ENCODE data around the gene CTAGE8.
"Not testable (repeated sequence)": the region's sequence is repeated elsewhere in the genome, so short reads cannot be mapped to it uniquely, and the experiment has no call there.

The CTAGE8 gene

DNA sequence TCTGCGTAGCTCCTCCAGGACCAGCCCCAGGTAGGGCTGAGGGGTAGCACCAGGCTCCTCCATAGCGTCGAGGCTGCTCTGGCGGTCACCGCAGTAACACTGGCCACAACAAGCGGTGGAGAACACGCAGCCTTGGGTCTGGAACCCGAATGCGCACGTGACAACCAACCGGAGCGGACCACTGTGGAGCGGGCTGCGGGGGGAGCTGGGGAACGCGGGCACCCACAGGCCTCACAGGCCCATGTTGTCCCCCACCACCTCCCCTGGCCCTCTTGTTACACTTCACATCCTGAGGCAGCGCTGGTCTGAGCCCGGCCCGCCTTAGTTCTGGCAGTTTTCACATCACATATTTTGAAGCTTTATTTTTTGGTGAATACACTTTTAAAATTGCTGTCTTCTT lies at the start of gene CTAGE8:
TSS of gene CTAGE8 (minus strand) at position 101 of the 400 bp plus-strand sequence. CDS start at position 63, 38 bp downstream.
- DNase-seq: not testable (repeated sequence)

GRCh38 chr7:144317537-144317936 lies 48.4 kb upstream of the CTAGE8 start:
- not testable (repeated sequence) for DNase-seq

GRCh38 chr7:144311872-144312469 lies 42.9 kb upstream of the CTAGE8 start, which contains the start of gene OR2A1:
TSS of gene OR2A1 (plus strand) at chr7:144312419. CDS start at chr7:144318125, 5,706 bp downstream.
- not testable (repeated sequence) for DNase-seq

- DNase-seq: not testable (repeated sequence)
Observed at GRCh38 chr7:144311218-144311617, 42.1 kb upstream of the CTAGE8 start.

DNA sequence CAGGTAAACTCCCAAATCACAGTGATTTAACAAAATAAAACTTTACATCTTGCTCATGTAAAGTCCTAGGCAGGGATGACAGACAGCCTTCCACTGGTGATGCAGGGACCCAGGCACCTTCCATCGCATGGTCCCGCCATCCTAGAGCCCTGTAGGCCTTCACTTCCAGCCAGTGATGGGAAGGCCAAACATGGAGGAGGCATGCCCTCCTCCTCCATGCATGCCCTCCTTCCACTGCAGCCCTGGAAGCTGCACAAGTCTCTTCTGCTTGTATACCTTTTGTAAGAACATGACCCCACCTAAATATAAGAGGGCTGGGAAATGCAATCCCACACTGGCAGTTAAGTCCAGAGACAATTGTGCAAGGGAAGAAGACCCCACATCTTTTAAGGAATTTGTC lies 40.6 kb upstream of the CTAGE8 start:
- not testable (repeated sequence) for DNase-seq

GRCh38 chr7:144305156-144305555 lies 36.1 kb upstream of the CTAGE8 start:
- DNase-seq: not testable (repeated sequence)

GRCh38 chr7:144303607-144304006 lies 34.5 kb upstream of the CTAGE8 start:
- not testable (repeated sequence) for DNase-seq

DNA sequence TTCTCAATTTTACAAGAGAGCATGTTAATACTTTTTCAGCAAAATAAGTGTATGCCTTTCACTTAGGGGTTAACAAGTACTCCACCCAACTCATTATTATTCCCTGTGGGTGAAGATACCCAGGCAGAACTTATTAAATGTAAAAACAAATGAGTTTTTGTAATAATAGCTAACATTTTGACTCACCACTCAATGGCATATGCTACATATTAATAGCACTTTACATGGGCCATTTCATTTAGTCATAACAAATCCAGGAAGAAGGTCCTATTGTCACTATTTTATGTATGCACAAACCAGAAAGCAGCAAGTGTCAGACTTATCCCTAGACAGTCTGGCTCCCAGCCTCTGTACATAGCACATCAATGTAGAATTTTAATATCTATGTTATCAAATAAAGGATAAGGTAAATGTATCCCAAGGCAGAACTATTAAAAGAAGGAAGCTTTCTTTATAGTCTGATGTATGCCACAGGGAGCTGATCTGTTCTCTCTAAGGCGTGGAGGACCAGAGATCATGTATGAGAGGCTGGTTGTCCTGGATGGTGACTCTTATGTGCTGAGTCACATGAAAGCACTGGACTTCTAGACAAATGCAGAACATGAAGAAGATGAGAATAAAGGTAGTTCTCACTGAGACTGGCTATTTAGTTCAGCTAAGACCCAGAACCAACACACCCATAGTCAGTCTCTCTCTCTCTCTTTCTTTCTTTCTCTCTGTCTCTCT lies 33.7 kb upstream of the CTAGE8 start:
- DNase-seq: not testable (repeated sequence)

DNA sequence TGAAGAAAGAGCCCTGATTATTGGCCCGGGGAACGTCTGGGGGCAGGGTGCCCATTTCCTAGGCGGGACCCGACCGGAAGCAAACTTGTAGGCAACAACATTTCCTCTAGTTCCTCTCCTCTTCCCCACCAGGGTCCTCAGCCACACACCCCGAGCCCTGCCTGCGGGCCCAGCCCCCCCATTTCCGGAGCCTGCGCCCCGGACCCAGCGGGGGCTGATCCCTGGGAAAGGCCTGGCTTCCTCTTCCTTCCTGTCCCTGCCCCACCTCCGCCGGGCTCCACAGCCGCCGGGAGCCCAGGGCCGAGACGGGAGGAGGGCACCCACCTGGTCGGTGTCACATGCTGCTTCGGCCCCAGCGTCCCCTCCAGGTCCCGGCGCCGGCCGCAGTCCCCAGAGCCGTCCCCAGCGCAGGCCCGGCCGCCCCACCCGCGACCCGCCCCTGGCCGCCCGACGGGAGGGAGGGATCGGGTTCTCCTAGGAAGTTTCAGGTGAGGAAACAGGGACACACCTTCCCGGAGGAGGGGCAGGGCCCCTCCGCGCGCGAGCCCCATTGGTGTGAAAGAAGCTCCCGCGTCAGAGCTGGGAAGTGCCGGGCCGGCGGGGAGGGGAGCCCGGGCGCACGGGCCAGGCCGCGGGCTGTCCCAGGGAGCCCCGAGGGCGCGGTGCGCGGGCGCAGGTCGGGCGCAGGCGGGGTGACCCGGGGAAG lies 24.9 kb upstream of the CTAGE8 start:
- DNase-seq: not testable (repeated sequence)

- DNase-seq: not testable (repeated sequence)
Observed at GRCh38 chr7:144292384-144293161, 23.5 kb upstream of the CTAGE8 start.

DNA sequence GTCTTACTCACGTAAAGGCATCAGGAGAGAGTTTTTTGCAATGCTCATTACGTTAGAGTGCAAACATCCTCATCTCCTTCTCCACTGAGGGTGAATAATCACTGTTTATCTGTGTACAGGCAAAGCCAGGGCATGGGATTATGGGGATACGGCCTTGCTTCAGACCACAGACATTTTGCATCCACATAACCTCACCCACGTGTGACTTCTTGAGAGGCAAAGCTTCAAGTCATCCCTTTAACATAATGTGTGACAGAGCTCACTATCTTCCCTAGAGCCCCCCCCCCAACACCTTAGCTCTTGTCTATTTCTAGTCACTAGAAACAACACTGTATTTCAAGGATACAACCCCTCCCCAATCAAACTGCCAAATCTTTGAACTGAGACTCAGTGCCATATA lies 22.5 kb upstream of the CTAGE8 start:
- not testable (repeated sequence) for DNase-seq

DNA sequence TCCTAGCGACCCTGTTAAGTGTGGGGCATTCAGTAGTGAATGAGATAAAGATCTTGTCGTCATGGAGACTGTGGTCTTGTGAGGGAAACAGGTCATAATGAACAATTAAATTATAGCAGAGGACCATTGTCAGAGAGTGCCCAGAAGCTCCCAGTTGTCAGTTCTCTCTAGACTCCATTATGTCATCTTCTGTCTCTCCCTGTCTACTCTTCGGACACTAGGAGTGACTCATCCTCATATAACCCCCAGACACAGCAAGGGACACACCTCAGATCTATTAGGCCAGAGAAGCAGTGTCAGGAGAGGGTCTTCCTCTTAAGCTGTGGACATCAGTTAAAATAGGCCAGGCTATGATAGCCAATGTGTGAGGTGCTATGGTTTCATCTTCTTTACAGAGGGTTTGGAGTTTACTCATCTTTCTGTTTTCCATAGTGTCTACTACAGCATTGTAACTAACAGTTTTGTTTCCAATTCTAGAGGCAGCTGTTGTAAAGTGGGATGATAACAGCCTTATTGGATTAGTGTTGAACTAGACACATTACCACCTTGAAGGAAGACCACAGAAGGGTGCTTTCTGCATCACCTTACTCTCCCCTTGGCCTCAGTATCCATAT lies 18.2 kb upstream of the CTAGE8 start:
- DNase-seq: not testable (repeated sequence)

DNA sequence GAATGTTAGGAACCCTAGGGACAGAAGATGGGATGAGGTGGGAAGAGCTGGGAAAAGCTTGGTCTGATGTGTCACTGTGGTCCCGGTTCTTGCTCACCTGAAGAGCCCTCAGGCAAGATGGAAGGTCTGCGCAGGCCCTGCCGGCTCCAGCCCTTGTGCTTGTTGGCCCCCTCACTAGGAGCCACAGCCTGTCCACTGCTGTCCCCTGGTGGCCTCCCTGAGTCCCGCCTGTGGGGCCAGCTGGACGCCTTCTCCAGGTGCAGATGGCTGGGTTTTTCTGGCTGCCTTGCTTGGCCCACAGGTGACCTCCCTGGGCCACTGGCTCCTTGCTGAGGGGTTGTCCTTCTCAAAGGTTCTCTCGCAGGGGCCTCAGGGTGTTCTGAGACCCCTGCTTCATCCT lies 14.6 kb upstream of the CTAGE8 start:
- not testable (repeated sequence) for DNase-seq

- DNase-seq: not testable (repeated sequence)
Observed at GRCh38 chr7:144282490-144282889, 13.4 kb upstream of the CTAGE8 start.

DNA sequence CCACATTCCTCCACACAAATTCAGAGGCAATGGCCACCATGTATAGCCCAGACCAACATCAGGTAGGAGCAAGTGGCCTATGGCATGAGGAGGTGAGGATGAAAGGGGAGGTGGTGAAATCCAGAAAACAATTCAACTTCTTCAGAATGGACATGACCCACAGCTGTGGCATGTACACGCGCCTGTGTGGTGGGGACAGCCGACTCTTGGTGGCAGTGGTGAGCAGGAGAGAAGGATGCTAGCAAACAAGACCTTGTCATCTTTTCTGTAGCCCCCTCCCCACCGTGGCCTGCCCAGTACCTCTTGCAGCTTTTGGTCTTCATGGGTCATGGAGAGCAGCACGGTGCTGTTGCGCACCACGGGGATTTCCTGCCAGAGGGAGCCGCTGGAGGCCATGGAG lies 12.9 kb upstream of the CTAGE8 start:
- not testable (repeated sequence) for DNase-seq

DNA sequence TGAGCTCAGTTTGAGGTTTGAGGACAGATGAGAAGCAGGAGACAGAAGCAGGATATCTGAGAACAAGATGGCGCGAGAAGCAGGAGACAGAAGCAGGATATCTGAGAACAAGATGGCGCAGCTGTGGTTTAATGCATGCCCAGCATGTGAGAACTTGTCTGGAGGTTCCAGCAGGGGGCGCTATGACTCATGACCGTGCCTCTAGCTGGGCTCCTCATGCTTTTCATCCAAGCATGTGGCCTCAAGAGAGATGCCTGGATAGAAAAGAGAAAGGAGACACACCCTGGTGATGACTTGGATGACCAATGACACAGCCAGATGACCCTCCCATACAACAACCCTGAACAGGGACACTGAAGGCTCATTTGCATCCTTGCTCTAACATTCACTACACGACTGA lies 10.9 kb upstream of the CTAGE8 start:
- not testable (repeated sequence) for DNase-seq

DNA sequence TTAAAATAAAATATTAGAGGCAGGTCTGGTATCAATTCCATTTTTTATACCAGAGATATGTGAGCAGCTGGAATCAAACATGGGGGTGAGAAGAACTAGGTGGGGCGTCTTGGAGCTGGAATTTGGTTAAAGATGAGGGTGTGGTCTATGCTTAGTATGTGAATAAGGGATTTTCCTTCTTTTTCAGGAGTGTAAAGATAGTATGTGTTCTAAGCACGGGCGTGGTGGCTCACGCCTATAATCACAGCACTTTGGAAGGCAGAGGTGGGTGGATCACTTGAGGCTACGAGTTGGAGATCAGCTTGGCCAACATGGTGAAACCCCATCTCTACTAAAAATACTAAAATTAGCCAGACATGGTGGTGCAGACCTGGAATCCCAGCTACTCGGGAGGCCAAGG lies 6.2 kb upstream of the CTAGE8 start:
- DNase-seq: not testable (repeated sequence)

GRCh38 chr7:144264692-144265091 lies 4.4 kb downstream of the CTAGE8 start, which contains the start of gene OR2A7:
TSS of gene OR2A7 (minus strand) at chr7:144264792. CDS start at chr7:144259628, 5,164 bp downstream.
- DNase-seq: not testable (repeated sequence)

DNA sequence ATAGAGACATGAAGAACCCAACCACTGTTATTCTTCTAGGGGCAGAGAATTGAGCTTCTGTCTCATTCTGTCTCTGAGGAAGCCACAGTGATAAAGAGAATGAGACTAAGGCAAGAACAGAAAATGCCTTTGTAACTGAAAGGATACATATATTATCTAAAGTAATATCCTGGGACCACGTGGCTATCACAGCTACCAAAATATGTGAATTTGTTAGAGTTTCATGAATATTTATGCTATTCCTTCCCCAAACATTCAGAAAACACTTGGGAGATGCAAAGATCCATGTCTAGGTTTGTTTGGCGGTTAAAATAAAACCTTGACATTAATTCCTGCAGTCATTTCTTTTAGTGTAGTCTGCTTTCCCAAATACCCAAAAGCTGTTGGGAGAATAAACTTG lies 7.0 kb downstream of the CTAGE8 start:
- DNase-seq: not testable (repeated sequence)

GRCh38 chr7:144259067-144259466 lies 10.0 kb downstream of the CTAGE8 start:
- not testable (repeated sequence) for DNase-seq

DNA sequence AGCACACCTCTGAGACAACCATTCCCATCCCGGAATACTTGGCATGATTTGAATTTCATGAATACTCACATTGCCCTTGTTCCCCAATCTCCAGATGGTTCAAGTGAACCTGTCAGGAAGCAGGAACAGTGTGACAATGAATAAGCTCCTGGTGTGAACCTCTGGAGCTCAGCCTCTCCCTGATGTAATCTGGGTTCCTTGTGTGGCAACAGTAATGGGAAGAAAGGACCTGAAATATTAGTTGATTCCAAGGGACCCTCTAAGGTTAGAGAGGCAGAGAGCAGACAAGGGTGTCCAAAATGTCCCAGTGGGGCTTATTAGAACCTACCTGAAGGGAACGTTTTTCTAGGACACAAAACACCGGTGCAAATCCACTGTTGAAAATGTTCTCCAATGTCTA lies 13.0 kb downstream of the CTAGE8 start:
- DNase-seq: no peak

DNA sequence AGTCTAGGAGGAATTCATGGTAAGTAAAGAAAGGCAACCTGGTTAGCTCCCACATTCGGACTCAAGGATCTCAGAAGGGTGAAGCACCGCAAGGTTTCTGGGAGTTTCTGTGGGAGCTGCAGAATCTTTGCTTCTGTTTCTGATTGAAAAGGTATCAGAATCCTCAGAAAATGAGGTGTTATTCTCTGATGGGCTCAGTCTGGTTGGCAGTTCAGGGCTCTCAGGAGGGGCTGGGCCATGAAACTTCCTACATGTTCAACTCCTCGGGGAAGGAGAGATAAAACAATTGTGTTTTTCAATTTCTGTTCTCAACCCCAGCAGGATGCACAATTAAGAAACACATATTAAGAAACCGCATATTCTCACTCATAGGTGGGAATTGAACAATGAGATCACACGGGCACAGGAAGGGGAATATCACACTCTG lies 13.6 kb downstream of the CTAGE8 start:
- no peak for DNase-seq
